H1 (cell line): ENCODE measurements around the gene CALHM3. TPM values are rescaled to one million over a fixed set of nuclear protein-coding genes. Genes with fewer than 3 reads are reported as not detected.

Experiments used
- CTCF ChIA-PET: fragments of 300-600 bp; sonication (Branson Sonifier 250); formaldehyde crosslinking; loops from one replicate; lab custom pipeline; 2021; ENCODE audit not compliant: partially characterized antibody; lab: Charles Lee
- POLR2A ChIA-PET: fragments of 300-600 bp; sonication (Branson Sonifier 250); formaldehyde crosslinking; loops from one replicate; lab custom pipeline; 2021; ENCODE audit warnings: inconsistent platforms; ENCODE audit not compliant: partially characterized antibody; lab: Charles Lee
- DNase-seq, 2 experiments: peaks; one replicate each; pipeline versions ENCODE4 v3.0.0 to v3.0.0-alpha.2; 2010 to 2022; ENCODE audit warnings: low spot score in 2 of 2, low read depth in 1 of 2, mixed read lengths in 1 of 2
- FAIRE-seq: peaks from 2 replicates; lab custom pipeline; 2011; peaks lifted over from hg19 to GRCh38; lab: Jason Lieb, UNC
- H2AFZ ChIP-seq: 2 replicates; pipeline ENCODE4 v1.8.1; 2012; ENCODE audit warnings: low read length, inconsistent platforms
- H2AK5ac ChIP-seq: 2 replicates; pipeline ENCODE4 v1.6.1; 2013; ENCODE audit warnings: low read depth, low read length
- H2BK120ac ChIP-seq: replicated peaks from 2 replicates; pipeline ENCODE3; 2013; ENCODE audit warnings: low read depth, low read length, inconsistent platforms
- H2BK12ac ChIP-seq: 2 replicates; pipeline ENCODE4 v1.6.1; 2013; ENCODE audit warnings: low read depth, low read length
- H2BK15ac ChIP-seq: 2 replicates; pipeline ENCODE4 v1.6.1; 2013; ENCODE audit warnings: low read length
- H2BK20ac ChIP-seq: 2 replicates; pipeline ENCODE4 v1.6.1; 2013; ENCODE audit warnings: low read length
- H2BK5ac ChIP-seq: 2 replicates; pipeline ENCODE4 v1.6.1; 2013; ENCODE audit warnings: low read depth, low read length
- H3K14ac ChIP-seq: 2 replicates; pipeline ENCODE4 v1.6.1; 2013; ENCODE audit warnings: inconsistent platforms; ENCODE audit not compliant: insufficient read length
- H3K18ac ChIP-seq: 2 replicates; pipeline ENCODE4 v1.6.1; 2013; ENCODE audit warnings: low read length; ENCODE audit errors: extremely low read depth
- H3K23ac ChIP-seq: 2 replicates; pipeline ENCODE4 v1.6.1; 2013; ENCODE audit warnings: inconsistent platforms; ENCODE audit not compliant: insufficient read length
- H3K23me2 ChIP-seq: 2 replicates; pipeline ENCODE4 v1.6.1; 2013; ENCODE audit warnings: low read depth, low read length
- H3K27ac ChIP-seq: 2 replicates; pipeline ENCODE4 v1.6.1; 2011; ENCODE audit warnings: low read depth, low read length, inconsistent platforms
- H3K27me3 ChIP-seq, 4 experiments: replicated peaks in 1 of 4; 1 replicate in 1 of 4; 2 replicates in 3 of 4; pipeline versions ENCODE4 v1.6.1 to v1.8.1; 2011 to 2013; ENCODE audit warnings: low read length in 3 of 4, mild to moderate bottlenecking in 3 of 4, inconsistent platforms in 2 of 4, mixed read lengths in 2 of 4, moderate library complexity in 1 of 4; ENCODE audit not compliant: control insufficient read depth in 3 of 4, insufficient read depth in 3 of 4; ENCODE audit errors: extremely low read depth in 1 of 4
- H3K36me3 ChIP-seq, 4 experiments: 2 replicates each; pipeline versions ENCODE4 v1.6.1 to v1.8.1; 2011 to 2013; ENCODE audit warnings: mild to moderate bottlenecking in 4 of 4, low read length in 3 of 4, moderate library complexity in 2 of 4, control low read depth in 1 of 4, inconsistent platforms in 1 of 4; ENCODE audit not compliant: insufficient read depth in 4 of 4, control insufficient read depth in 2 of 4
- H3K4ac ChIP-seq: replicated peaks from 2 replicates; pipeline ENCODE3; 2013; ENCODE audit warnings: low read length, low read depth, mixed read lengths, inconsistent platforms; ENCODE audit not compliant: insufficient read length
- H3K4me1 ChIP-seq, 4 experiments: replicated peaks in 1 of 4; 1 replicate in 1 of 4; 2 replicates in 3 of 4; pipeline versions ENCODE4 v1.6.1 to v1.8.1; 2011 to 2013; ENCODE audit warnings: low read length in 3 of 4, inconsistent platforms in 2 of 4, mixed read lengths in 1 of 4; ENCODE audit not compliant: insufficient read depth in 4 of 4, control insufficient read depth in 3 of 4
- H3K4me2 ChIP-seq, 2 experiments: 2 replicates each; pipeline versions ENCODE4 v1.6.1 to v1.8.1; 2011 to 2013; ENCODE audit warnings: low read depth in 2 of 2, low read length in 2 of 2, control low read depth in 1 of 2, inconsistent platforms in 1 of 2, mild to moderate bottlenecking in 1 of 2; ENCODE audit not compliant: insufficient read depth in 1 of 2
- H3K4me3 ChIP-seq, 4 experiments: fragments of 200-600, 300-600 bp in 1 of 4; sonication (generic), shearing (Covaris generic), sonication (Bioruptor Twin) in 1 of 4; 2 replicates each; pipeline versions ENCODE4 v1.5.1 to v1.8.1; 2011 to 2016; ENCODE audit warnings: low read length in 4 of 4, low read depth in 3 of 4, control low read depth in 2 of 4, inconsistent platforms in 2 of 4, mild to moderate bottlenecking in 2 of 4, mixed read lengths in 1 of 4, moderate library complexity in 1 of 4; ENCODE audit not compliant: insufficient read depth in 2 of 4; ENCODE audit errors: extremely low read depth in 1 of 4
- H3K56ac ChIP-seq: replicated peaks from 2 replicates; pipeline ENCODE3; 2013; ENCODE audit warnings: low read depth, mild to moderate bottlenecking, mixed read lengths, low read length, inconsistent platforms; ENCODE audit not compliant: insufficient read length
- H3K79me1 ChIP-seq: 2 replicates; pipeline ENCODE4 v1.6.1; 2013; ENCODE audit warnings: low read depth, low read length, control low read depth
- H3K79me2 ChIP-seq, 2 experiments: 2 replicates each; pipeline versions ENCODE4 v1.6.1 to v1.8.1; 2012 to 2013; ENCODE audit warnings: low read length in 2 of 2, mild to moderate bottlenecking in 2 of 2, inconsistent platforms in 1 of 2; ENCODE audit not compliant: insufficient read depth in 2 of 2, control insufficient read depth in 1 of 2
- H3K9ac ChIP-seq, 4 experiments: replicated peaks in 1 of 4; 1 replicate in 1 of 4; 2 replicates in 3 of 4; pipeline versions ENCODE4 v1.6.1 to v1.8.1; 2011 to 2013; ENCODE audit warnings: low read depth in 3 of 4, low read length in 3 of 4, control low read depth in 2 of 4, mild to moderate bottlenecking in 2 of 4, moderate library complexity in 2 of 4, inconsistent platforms in 1 of 4; ENCODE audit errors: extremely low read depth in 1 of 4
- H3K9me3 ChIP-seq, 2 experiments: 2 replicates each; pipeline versions ENCODE4 v1.6.1 to v1.8.1; 2012 to 2013; ENCODE audit warnings: mild to moderate bottlenecking in 2 of 2, moderate library complexity in 2 of 2, control low read depth in 1 of 2, inconsistent platforms in 1 of 2, low read depth in 1 of 2, low read length in 1 of 2, mixed read lengths in 1 of 2; ENCODE audit not compliant: insufficient read depth in 2 of 2
- H4K20me1 ChIP-seq, 2 experiments: replicated peaks in 1 of 2; 2 replicates each; pipeline versions ENCODE3 to v1.8.1; 2011 to 2013; ENCODE audit warnings: inconsistent platforms in 2 of 2, low read length in 2 of 2, mild to moderate bottlenecking in 1 of 2; ENCODE audit not compliant: insufficient read depth in 2 of 2, control insufficient read depth in 1 of 2
- H4K5ac ChIP-seq: 2 replicates; pipeline ENCODE4 v1.6.1; 2013; ENCODE audit warnings: low read length, low read depth, mixed read lengths, inconsistent platforms; ENCODE audit not compliant: insufficient read length
- H4K8ac ChIP-seq: 2 replicates; pipeline ENCODE4 v1.8.0; 2013; ENCODE audit warnings: mild to moderate bottlenecking, moderate library complexity, low read length, inconsistent platforms; ENCODE audit not compliant: insufficient read depth; ENCODE audit errors: extremely low read depth
- H4K91ac ChIP-seq: replicated peaks from 2 replicates; pipeline ENCODE3; 2013; ENCODE audit warnings: low read length, mixed read lengths, inconsistent platforms; ENCODE audit not compliant: insufficient read length
- BCL11A ChIP-seq, 2 experiments: IDR thresholded peaks; one replicate each; pipeline ENCODE4 v1.6.1; 2011; ENCODE audit warnings: low read depth in 2 of 2, low read length in 2 of 2, mild to moderate bottlenecking in 2 of 2
- EGR1 ChIP-seq: IDR thresholded peaks from 2 replicates; pipeline ENCODE4 v1.6.1; 2011; ENCODE audit warnings: low read depth, low read length, borderline replicate concordance
- GTF2F1 ChIP-seq: IDR thresholded peaks from 2 replicates; pipeline ENCODE4 v1.6.1; 2012; ENCODE audit warnings: low read depth, low read length, improper control_type of control experiment, borderline replicate concordance
- NANOG ChIP-seq: IDR thresholded peaks from 2 replicates; pipeline ENCODE4 v1.6.1; 2011; ENCODE audit warnings: low read length, low read depth, mild to moderate bottlenecking, inconsistent platforms; ENCODE audit not compliant: insufficient read depth, poor library complexity, severe bottlenecking
- TAF7 ChIP-seq: optimal IDR thresholded peaks from 2 replicates; pipeline ENCODE3; 2011; ENCODE audit warnings: low read depth, mild to moderate bottlenecking, inconsistent platforms, low read length, moderate library complexity, borderline replicate concordance
- WGBS, 2 experiments: shearing (Covaris generic) in 1 of 2; methylation state at CpG; one replicate each; pipeline versions ENCODE4 v1.1.6 to v1.1.7; 2013 to 2015; ENCODE audit warnings: low lambda C conversion rate in 2 of 2, mixed read lengths in 2 of 2, inconsistent platforms in 1 of 2, low coverage in 1 of 2, missing lambda C conversion rate in 1 of 2; ENCODE audit not compliant: insufficient replicate concordance in 2 of 2, insufficient coverage in 1 of 2, insufficient read length in 1 of 2; ENCODE audit errors: extremely low coverage in 1 of 2, missing lambda C conversion rate in 1 of 2; 5-methylcytosine and 5-hydroxymethylcytosine counted together
- polyA plus RNA-seq, 7 experiments: library from polyadenylated mRNA; depleted of rRNA in 3 of 7; stranded (reverse) in 5 of 7; unstranded in 2 of 7; fragments of >200 nt in 5 of 7; fragments of 200-250 nt in 2 of 7; gene quantifications; 1 replicate in 5 of 7; 2 replicates in 1 of 7; 4 replicates in 1 of 7; pipeline versions ENCODE4 v1.2.1 to v1.2.3, GENCODE V29; 2011 to 2013; ENCODE audit warnings: missing spikeins in 2 of 7, mixed read lengths in 2 of 7
- total RNA-seq: library from RNA; stranded (reverse); fragmentation: NEBNext Ultra II Directional; extraction: Animal tissue kit (Norgen Biotek cat#: 25700); gene quantifications from 2 replicates; pipeline ENCODE4 v1.2.1, GENCODE V29; 2021

Gene CALHM3
- total and polyA plus RNA-seq, 2 of the 8 experiments (the other 6 are each of a cell fraction or from before 2014, with no cell fraction given) = 0.17 to 0.60 TPM

DNA sequence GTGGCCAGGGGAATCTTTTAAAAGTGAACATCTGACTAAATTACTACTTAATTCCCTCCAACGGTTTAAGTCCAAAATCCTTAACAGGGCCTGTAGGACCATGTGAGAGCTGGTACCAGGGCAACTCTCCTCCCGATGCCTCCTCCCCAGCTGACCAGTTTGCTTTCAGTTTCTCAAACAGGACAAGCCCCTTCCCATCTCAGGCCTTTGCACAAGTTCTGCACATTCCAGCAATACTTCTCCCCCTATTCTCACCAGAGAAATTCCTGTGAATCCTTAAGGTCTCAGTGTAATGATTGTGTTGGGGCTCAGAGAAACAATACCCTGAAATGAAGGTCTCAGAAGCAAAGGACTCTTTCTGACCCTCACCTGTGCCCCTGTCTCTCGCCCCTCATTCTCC lies 12.3 kb downstream of the CALHM3 start:
- no peak overlapping the region for H3K27ac ChIP-seq
- no peak overlapping the region for H3K18ac ChIP-seq
- H4K91ac ChIP-seq = no peak overlapping the region
- H2BK5ac ChIP-seq = no peak overlapping the region
- H2AFZ ChIP-seq = no peak overlapping the region
- no peak overlapping the region for H3K56ac ChIP-seq
- no peak overlapping the region for H3K4me3 ChIP-seq
- H3K14ac ChIP-seq = no peak overlapping the region
- H3K36me3 ChIP-seq = no peaks in the 10 kb centered on the region
- FAIRE-seq (no peak), DNase-seq (no peak)
- H3K27me3 ChIP-seq = no peaks in the 10 kb centered on the region
- H3K9me3 ChIP-seq = no peaks in the 10 kb centered on the region
- no peaks in the 10 kb centered on the region for H3K79me1 ChIP-seq
- no peak for TF ChIP-seq NANOG
- no peak for TF ChIP-seq TAF7
- TF ChIP-seq EGR1 = no peak
- TF ChIP-seq BCL11A (IDR thresholded peaks at IDR 0.05; ENCODE audit: low read depth in 2 of 2, low read length in 2 of 2) = no peak
- no peak for TF ChIP-seq GTF2F1
- WGBS, 2 experiments = 89% methylated on average over 3 of the region's 3 CpGs; no CpG with 5 or more reads in 1 of the 2 experiments
- H3K79me2 ChIP-seq = no peaks in the 10 kb centered on the region
- ChIA-PET POLR2A (interaction anchor here (1.8 kb wide), 1 partner anchor 12 kb away, joined by 4 read pairs; no protein-coding TSS in a partner anchor), CTCF (interaction anchor here (1.4 to 2.9 kb wide), 3 partner anchors 10 to 25 kb away, joined by 4 to 23 read pairs (median 11); no protein-coding TSS in a partner anchor)
- H3K4me1 ChIP-seq = peaks cover 0 to 6% (median 0%) of the 10 kb centered on the region in 4 experiments; a peak in 1 of 7 replicates
- H4K20me1 ChIP-seq = no peaks in the 10 kb centered on the region
- no peak overlapping the region for H2BK20ac ChIP-seq
- no peak overlapping the region for H2BK12ac ChIP-seq
- no peak overlapping the region for H3K4ac ChIP-seq
- no peak overlapping the region for H3K23ac ChIP-seq
- no peak overlapping the region for H2AK5ac ChIP-seq
- no peak overlapping the region for H4K8ac ChIP-seq
- no peak overlapping the region for H2BK120ac ChIP-seq
- no peak overlapping the region for H4K5ac ChIP-seq
- no peaks in the 10 kb centered on the region; the same call in 1 of the 2 replicates for H3K23me2 ChIP-seq
- no peak overlapping the region for H3K9ac ChIP-seq
- no peak overlapping the region for H3K4me2 ChIP-seq
- H2BK15ac ChIP-seq = no peak overlapping the region
